Naive thymus-derived CD4-positive, alpha-beta T cell (primary cell): ENCODE results near the gene TEKT5. TPM values are rescaled to one million over a fixed set of nuclear protein-coding genes. Genes with fewer than 3 reads are reported as not detected.
"Not testable (repeated sequence)": the region's sequence is repeated elsewhere in the genome, so short reads cannot be mapped to it uniquely, and the experiment has no call there.

Experiments used
- ATAC-seq: fragments of 150-1000 bp; cut with Tn5 transposase; 2 replicates; pipeline ENCODE4 v1.10.0; 2021; ENCODE audit warnings: mild to moderate bottlenecking, moderate library complexity
- CTCF ChIA-PET: fragments of 350-600 bp; sonication (Branson Sonifier 250); formaldehyde crosslinking; loops from one replicate; lab custom pipeline; 2021; ENCODE audit warnings: antibody characterized with exemption; lab: Charles Lee
- POLR2A ChIA-PET: fragments of 350-600 bp; sonication (Branson Sonifier 250); formaldehyde crosslinking; loops from one replicate; lab custom pipeline; 2021; ENCODE audit warnings: antibody characterized with exemption, inconsistent platforms; lab: Charles Lee
- DNase-seq, 9 donors: peaks; one replicate each; pipeline versions ENCODE4 v3.0.0 to v3.0.0-alpha.2; 2020 to 2022; ENCODE audit warnings: mixed read lengths in 1 of 9
- H3K27ac ChIP-seq: one replicate; pipeline ENCODE4 v1.7.0; 2013; ENCODE audit warnings: mild to moderate bottlenecking, low read depth, low read length, moderate library complexity
- H3K27me3 ChIP-seq, 2 donors: one replicate each; pipeline ENCODE4 v1.7.0; 2013; ENCODE audit warnings: low read length in 2 of 2, mild to moderate bottlenecking in 2 of 2, moderate library complexity in 2 of 2; ENCODE audit not compliant: control insufficient read depth in 2 of 2, insufficient read depth in 2 of 2
- H3K36me3 ChIP-seq, 3 experiments: 1 replicate in 2 of 3; 2 replicates in 1 of 3; pipeline ENCODE4 v1.7.0; 2013; ENCODE audit warnings: low read length in 3 of 3, mild to moderate bottlenecking in 3 of 3, moderate library complexity in 1 of 3; ENCODE audit not compliant: insufficient read depth in 3 of 3, control insufficient read depth in 2 of 3
- H3K4me1 ChIP-seq, 2 donors: one replicate each; pipeline ENCODE4 v1.7.0; 2013; ENCODE audit warnings: low read length in 2 of 2, mild to moderate bottlenecking in 2 of 2, moderate library complexity in 1 of 2; ENCODE audit not compliant: control insufficient read depth in 2 of 2, insufficient read depth in 2 of 2
- H3K4me3 ChIP-seq: 2 replicates; pipeline ENCODE4 v1.7.0; 2013; ENCODE audit warnings: mild to moderate bottlenecking, low read length
- H3K9me3 ChIP-seq, 3 experiments: 1 replicate in 2 of 3; 2 replicates in 1 of 3; pipeline ENCODE4 v1.7.0; 2013; ENCODE audit warnings: low read length in 3 of 3; ENCODE audit not compliant: control insufficient read depth in 2 of 3
- H3K27ac Mint-ChIP-seq, 9 donors: one replicate each; pipeline ENCODE4 v1.8.0; 2020 to 2022; ENCODE audit warnings: mixed read lengths in 9 of 9, mild to moderate bottlenecking in 8 of 9, moderate library complexity in 5 of 9, inconsistent platforms in 2 of 9
- H3K27me3 Mint-ChIP-seq, 5 donors: one replicate each; pipeline ENCODE4 v1.8.0; 2021 to 2022; ENCODE audit warnings: mixed read lengths in 5 of 5, mild to moderate bottlenecking in 1 of 5
- H3K36me3 Mint-ChIP-seq, 5 donors: one replicate each; pipeline ENCODE4 v1.8.0; 2020 to 2022; ENCODE audit warnings: mixed read lengths in 5 of 5, mild to moderate bottlenecking in 3 of 5, inconsistent platforms in 1 of 5
- H3K4me1 Mint-ChIP-seq, 7 donors: one replicate each; pipeline ENCODE4 v1.8.0; 2020 to 2022; ENCODE audit warnings: mixed read lengths in 7 of 7, mild to moderate bottlenecking in 3 of 7, inconsistent platforms in 1 of 7
- H3K4me3 Mint-ChIP-seq, 10 donors: one replicate each; pipeline ENCODE4 v1.8.0; 2020 to 2022; ENCODE audit warnings: mild to moderate bottlenecking in 10 of 10, mixed read lengths in 10 of 10, moderate library complexity in 6 of 10, inconsistent platforms in 2 of 10
- H3K9me3 Mint-ChIP-seq, 11 donors: one replicate each; pipeline ENCODE4 v1.8.0; 2020 to 2022; ENCODE audit warnings: mixed read lengths in 11 of 11, mild to moderate bottlenecking in 4 of 11, inconsistent platforms in 1 of 11, moderate library complexity in 1 of 11
- intact Hi-C, 2 donors: fragments of 100-400 bp; cut with micrococcal nuclease; formaldehyde crosslinking; loops; one replicate each; pipeline ENCODE4 v1.15.1; 2023
- polyA plus RNA-seq, 2 donors: library from polyadenylated mRNA; unstranded; fragments of 300-500 nt; fragmentation: Illumina TruSeq; gene quantifications; one replicate each; pipeline ENCODE4 v1.2.3, GENCODE V29; 2021
- total RNA-seq, 6 experiments: library from RNA in 5 of 6; stranded (reverse) in 5 of 6; gene quantifications; 1 replicate in 5 of 6; 2 replicates in 1 of 6; pipeline ENCODE4 v1.2.3 and lab custom pipeline; 2021 to 2026

The TEKT5 gene
- total and polyA plus RNA-seq, 7 experiments from 2014 or later = 0.68 TPM; not detected in 6

DNA sequence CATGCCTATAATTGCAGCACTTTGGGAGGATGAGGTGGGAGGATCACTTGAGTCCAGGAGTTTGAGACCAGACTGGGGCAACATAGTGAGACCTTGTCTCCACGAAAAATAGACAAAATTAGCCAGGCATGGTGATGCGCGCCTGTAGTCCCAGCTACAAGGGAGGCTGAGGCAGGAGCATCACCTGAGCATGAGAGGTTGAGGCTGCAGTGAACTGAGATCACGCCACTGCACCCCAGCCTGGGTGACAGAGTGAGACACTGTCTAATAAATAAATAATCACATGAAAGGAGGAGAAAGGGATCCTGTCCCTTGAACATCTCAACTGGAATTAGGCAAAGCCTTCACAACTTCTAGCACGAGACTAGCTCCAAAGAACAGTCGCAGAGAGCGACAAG lies 53.2 kb downstream of the TEKT5 start:
- Histone ChIP-seq H3K27me3 (no peaks in the 10 kb centered on the region), H3K36me3 (no peaks in the 10 kb centered on the region), H3K4me3 (no peak overlapping the region), H3K27ac (no peak overlapping the region), H3K4me1 (no peaks in the 10 kb centered on the region), H3K9me3 (no peaks in the 10 kb centered on the region)
- Mint-ChIP-seq H3K36me3 (no peaks in the 10 kb centered on the region), H3K4me3 (no peak overlapping the region), H3K4me1 (no peaks in the 10 kb centered on the region), H3K27me3 (peaks cover 0 to 23% (median 8%) of the 10 kb centered on the region in 5 donors), H3K9me3 (peaks cover 0 to 10% (median 0%) of the 10 kb centered on the region in 11 donors), H3K27ac (no peak overlapping the region)
- DNase-seq (no peak), ATAC-seq (no peak)
- intact Hi-C loops = no loop called here
- POLR2A ChIA-PET = no interaction called here
- CTCF ChIA-PET = no interaction called here

DNA sequence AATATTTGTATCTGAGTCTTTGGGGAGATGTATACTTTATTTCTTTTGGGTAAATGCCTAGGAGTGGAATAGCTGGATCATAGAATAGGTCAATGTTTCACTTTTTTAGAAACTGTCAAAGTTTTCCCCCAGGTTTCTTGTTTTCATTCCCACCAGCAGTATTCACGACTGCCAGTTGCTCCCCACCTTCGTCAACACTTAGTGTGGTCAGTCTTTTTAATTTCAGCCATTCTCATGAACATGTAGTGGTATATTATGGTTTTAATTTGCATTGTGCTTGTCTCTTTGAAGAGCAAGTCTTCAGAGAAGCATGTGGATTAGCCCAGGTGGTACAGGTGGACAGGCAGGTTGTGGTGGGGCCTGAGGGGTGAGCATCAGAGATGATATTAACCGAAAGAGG lies 53.8 kb downstream of the TEKT5 start:
- POLR2A ChIA-PET = no interaction called here
- Mint-ChIP-seq H3K27me3 (peaks cover 0 to 23% (median 8%) of the 10 kb centered on the region in 5 donors), H3K9me3 (peaks cover 0 to 11% (median 2%) of the 10 kb centered on the region in 11 donors), H3K4me1 (no peaks in the 10 kb centered on the region), H3K36me3 (no peaks in the 10 kb centered on the region), H3K27ac (no peak overlapping the region), H3K4me3 (no peak overlapping the region)
- H3K27me3 ChIP-seq = no peaks in the 10 kb centered on the region
- no peaks in the 10 kb centered on the region for H3K36me3 ChIP-seq
- H3K4me1 ChIP-seq = no peaks in the 10 kb centered on the region
- CTCF ChIA-PET = no interaction called here
- no peak overlapping the region for H3K27ac ChIP-seq
- H3K4me3 ChIP-seq = no peak overlapping the region
- H3K9me3 ChIP-seq = no peaks in the 10 kb centered on the region
- intact Hi-C loops = no loop called here
- ATAC-seq (no peak), DNase-seq (no peak)

DNA sequence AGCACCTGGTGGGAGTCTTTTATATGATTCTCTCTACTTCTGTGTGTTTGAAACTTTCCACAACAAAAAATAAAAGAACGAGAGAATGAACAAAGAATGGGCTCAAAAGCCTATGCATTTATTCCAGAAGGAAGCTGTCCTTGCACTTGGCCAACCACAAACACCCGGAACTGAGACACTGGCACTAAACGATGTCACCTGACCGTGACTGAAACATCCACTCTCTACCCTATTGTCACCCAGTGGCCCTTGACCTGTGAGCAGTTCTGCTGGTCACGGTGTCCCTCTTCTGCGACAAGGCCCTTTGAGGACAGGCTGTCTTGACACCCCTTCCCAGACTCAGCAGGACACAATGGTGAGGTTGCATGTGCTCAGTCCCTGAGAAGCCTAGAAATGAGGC lies 56.6 kb downstream of the TEKT5 start:
- no peaks in the 10 kb centered on the region for H3K4me1 ChIP-seq
- peak; percentile 27 for ATAC-seq
- no peaks in the 10 kb centered on the region for H3K36me3 ChIP-seq
- Mint-ChIP-seq H3K4me3 (no peak overlapping the region), H3K27ac (no peak overlapping the region), H3K36me3 (peaks cover 0 to 7% (median 3%) of the 10 kb centered on the region in 5 donors), H3K27me3 (peaks cover 0 to 20% (median 19%) of the 10 kb centered on the region in 5 donors), H3K9me3 (peaks cover 0 to 19% (median 7%) of the 10 kb centered on the region in 11 donors), H3K4me1 (no peaks in the 10 kb centered on the region)
- H3K9me3 ChIP-seq = peaks cover 0 to 6% (median 0%) of the 10 kb centered on the region in 3 experiments
- no peak for DNase-seq
- intact Hi-C loops = no loop called here
- no peak overlapping the region for H3K27ac ChIP-seq
- ChIA-PET CTCF (no interaction called here), POLR2A (no interaction called here)
- no peaks in the 10 kb centered on the region for H3K27me3 ChIP-seq
- H3K4me3 ChIP-seq = no peak overlapping the region

DNA sequence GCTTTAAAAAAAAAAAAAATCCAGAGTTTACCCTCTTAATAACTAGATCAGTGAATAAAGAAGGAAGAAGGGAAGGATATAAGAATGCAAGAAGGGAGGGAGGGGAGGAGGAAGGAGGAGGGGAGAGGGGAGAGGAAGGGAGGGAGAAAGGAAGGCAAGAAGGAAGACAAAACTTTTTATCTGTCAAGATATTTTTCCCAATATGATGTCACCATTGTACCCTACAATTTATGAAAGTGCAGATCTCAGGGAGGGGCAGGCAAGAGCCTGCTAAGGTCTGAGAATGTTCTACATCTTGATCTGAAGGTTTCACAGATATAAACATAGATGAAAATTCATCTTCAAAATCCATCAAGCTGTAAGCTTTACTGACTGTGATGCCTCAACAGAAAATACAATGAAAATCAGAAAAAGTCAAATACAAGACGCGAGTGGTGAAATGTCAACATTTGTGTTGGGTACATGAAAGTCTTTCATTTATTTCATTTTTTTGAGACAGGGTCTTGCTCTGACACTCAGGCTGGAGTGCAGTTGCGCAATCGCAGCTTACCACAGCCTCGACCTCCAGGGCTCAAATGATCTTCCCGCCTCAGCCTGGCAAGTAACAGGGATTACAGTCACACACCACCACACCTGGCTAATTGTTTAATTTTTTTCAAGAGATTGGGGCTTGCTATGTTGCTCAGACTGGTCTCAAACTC lies 57.2 kb downstream of the TEKT5 start:
- no peak for ATAC-seq
- Mint-ChIP-seq H3K36me3 (peaks cover 0 to 7% (median 3%) of the 10 kb centered on the region in 5 donors), H3K27ac (no peak overlapping the region), H3K9me3 (peaks cover 0 to 19% (median 7%) of the 10 kb centered on the region in 11 donors), H3K4me1 (no peaks in the 10 kb centered on the region), H3K4me3 (no peak overlapping the region), H3K27me3 (peaks cover 0 to 23% (median 17%) of the 10 kb centered on the region in 5 donors)
- Histone ChIP-seq H3K27me3 (no peaks in the 10 kb centered on the region), H3K27ac (no peak overlapping the region), H3K36me3 (no peaks in the 10 kb centered on the region), H3K9me3 (peaks cover 0 to 6% (median 0%) of the 10 kb centered on the region in 3 experiments), H3K4me3 (no peak overlapping the region), H3K4me1 (no peaks in the 10 kb centered on the region)
- ChIA-PET CTCF (no interaction called here), POLR2A (no interaction called here)
- intact Hi-C loops = no loop called here
- no peak for DNase-seq

- no peaks in the 10 kb centered on the region for H3K4me1 Mint-ChIP-seq
- H3K27me3 Mint-ChIP-seq = peaks cover 0 to 33% (median 13%) of the 10 kb centered on the region in 5 donors
- ChIA-PET POLR2A (no interaction called here), CTCF (no interaction called here)
- intact Hi-C loops = no loop called here
- H3K27ac Mint-ChIP-seq = no peak overlapping the region
- Histone ChIP-seq H3K4me1 (no peaks in the 10 kb centered on the region), H3K27ac (no peak overlapping the region), H3K9me3 (peaks cover 0 to 6% (median 0%) of the 10 kb centered on the region in 3 experiments), H3K36me3 (no peaks in the 10 kb centered on the region), H3K27me3 (no peaks in the 10 kb centered on the region), H3K4me3 (no peak overlapping the region)
- no peak overlapping the region for H3K4me3 Mint-ChIP-seq
- no peak for DNase-seq
- ATAC-seq = peak; percentile 66
- peaks cover 0 to 11% (median 3%) of the 10 kb centered on the region in 5 donors for H3K36me3 Mint-ChIP-seq
- H3K9me3 Mint-ChIP-seq = peaks cover 0 to 12% (median 7%) of the 10 kb centered on the region in 11 donors
These were observed 59.2 kb downstream of the TEKT5 start for GRCh38 chr16:10635365-10636021.

DNA sequence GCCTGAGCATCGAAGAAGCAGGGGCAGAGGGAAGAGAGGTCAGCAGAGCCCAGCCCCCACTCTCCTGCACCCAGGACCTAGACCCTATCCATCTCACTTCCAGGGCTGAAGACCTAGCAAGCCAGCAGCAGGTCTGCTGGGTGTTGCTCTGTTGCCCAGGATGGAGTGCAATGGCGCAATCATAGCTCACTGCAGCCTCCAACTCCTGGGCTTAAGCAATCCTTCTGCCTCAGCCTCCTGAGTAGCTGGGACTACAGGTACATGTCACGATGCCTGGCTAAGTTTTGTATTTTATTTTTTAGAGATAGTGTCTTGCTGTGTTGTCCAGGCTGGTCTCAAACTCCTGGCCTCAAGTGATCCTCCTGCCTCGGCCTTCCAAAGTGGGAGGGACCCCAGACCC lies 61.3 kb downstream of the TEKT5 start:
- H3K4me3 Mint-ChIP-seq, H3K36me3 ChIP-seq, H3K27ac ChIP-seq, H3K9me3 ChIP-seq, H3K4me1 ChIP-seq, ATAC-seq, H3K27me3 ChIP-seq, H3K27ac Mint-ChIP-seq, CTCF ChIA-PET, POLR2A ChIA-PET, H3K4me1 Mint-ChIP-seq, DNase-seq, H3K4me3 ChIP-seq, intact Hi-C loops: not testable (repeated sequence)
- H3K36me3 Mint-ChIP-seq = peaks cover 0 to 11% (median 3%) of the 10 kb centered on the region in 5 donors
- H3K9me3 Mint-ChIP-seq = peaks cover 0 to 12% (median 7%) of the 10 kb centered on the region in 11 donors
- peaks cover 0 to 25% (median 7%) of the 10 kb centered on the region in 5 donors for H3K27me3 Mint-ChIP-seq
